ENCODE results near the gene PMEPA1. TPM values are rescaled to one million over a fixed set of nuclear protein-coding genes. Genes with fewer than 3 reads are reported as not detected.

The PMEPA1 gene
- total RNA-seq, 1 donor from 2014 or later: 61.3 TPM

GRCh38 chr20:57655809-57656155 is 54.0 kb downstream of the PMEPA1 start:
- H3K4me1 Mint-ChIP-seq (ENCODE audit: unreplicated experiment): peaks cover 15% of the 10 kb centered on the region
- H3K4me3 Mint-ChIP-seq (ENCODE audit: unreplicated experiment): no peak overlapping the region
- TF ChIP-seq CTCF (IDR thresholded peaks at IDR 0.05; ENCODE audit: unreplicated experiment): no peak
- peak; percentile 1 for DNase-seq (ENCODE audit: low spot score)
- peaks cover 45% of the 10 kb centered on the region for H3K36me3 Mint-ChIP-seq (ENCODE audit: low read depth, unreplicated experiment)
- peaks cover 16% of the 10 kb centered on the region for H3K27me3 Mint-ChIP-seq (ENCODE audit: unreplicated experiment)
- peak overlapping the region; percentile 61 for H3K27ac Mint-ChIP-seq (ENCODE audit: unreplicated experiment)
- no peaks in the 10 kb centered on the region for H3K9me3 Mint-ChIP-seq (ENCODE audit: unreplicated experiment)

GRCh38 chr20:57654998-57655808 is 54.6 kb downstream of the PMEPA1 start:
- peak; percentile 5 for DNase-seq (ENCODE audit: low spot score)
- no peak overlapping the region for H3K4me3 Mint-ChIP-seq (ENCODE audit: unreplicated experiment)
- peaks cover 43% of the 10 kb centered on the region for H3K36me3 Mint-ChIP-seq (ENCODE audit: low read depth, unreplicated experiment)
- H3K4me1 Mint-ChIP-seq (ENCODE audit: unreplicated experiment): peaks cover 10% of the 10 kb centered on the region
- peaks cover 14% of the 10 kb centered on the region for H3K27me3 Mint-ChIP-seq (ENCODE audit: unreplicated experiment)
- no peaks in the 10 kb centered on the region for H3K9me3 Mint-ChIP-seq (ENCODE audit: unreplicated experiment)
- H3K27ac Mint-ChIP-seq (ENCODE audit: unreplicated experiment): no peak overlapping the region
- no peak for TF ChIP-seq CTCF (IDR thresholded peaks at IDR 0.05; ENCODE audit: unreplicated experiment)

GRCh38 chr20:57654363-57654997 is 55.3 kb downstream of the PMEPA1 start:
- TF ChIP-seq CTCF (IDR thresholded peaks at IDR 0.05; ENCODE audit: unreplicated experiment): peak; percentile 86
- no peak overlapping the region for H3K27ac Mint-ChIP-seq (ENCODE audit: unreplicated experiment)

GRCh38 chr20:57653910-57654309 is 55.9 kb downstream of the PMEPA1 start:
- H3K27me3 Mint-ChIP-seq (ENCODE audit: unreplicated experiment): peaks cover 11% of the 10 kb centered on the region
- peaks cover 5% of the 10 kb centered on the region for H3K4me1 Mint-ChIP-seq (ENCODE audit: unreplicated experiment)
- peaks cover 37% of the 10 kb centered on the region for H3K36me3 Mint-ChIP-seq (ENCODE audit: low read depth, unreplicated experiment)
- H3K27ac Mint-ChIP-seq (ENCODE audit: unreplicated experiment): no peak overlapping the region
- peak; percentile 1 for DNase-seq (ENCODE audit: low spot score)
- no peaks in the 10 kb centered on the region for H3K9me3 Mint-ChIP-seq (ENCODE audit: unreplicated experiment)
- H3K4me3 Mint-ChIP-seq (ENCODE audit: unreplicated experiment): no peak overlapping the region
- TF ChIP-seq CTCF (IDR thresholded peaks at IDR 0.05; ENCODE audit: unreplicated experiment): no peak

More at GRCh38 chr20:57654363-57654997, 55.3 kb downstream of the PMEPA1 start:
- DNase-seq (ENCODE audit: low spot score): peak; percentile 62
- Mint-ChIP-seq H3K4me3 (ENCODE audit: unreplicated experiment) (no peak overlapping the region), H3K36me3 (ENCODE audit: low read depth, unreplicated experiment) (peaks cover 43% of the 10 kb centered on the region), H3K27me3 (ENCODE audit: unreplicated experiment) (peaks cover 16% of the 10 kb centered on the region), H3K4me1 (ENCODE audit: unreplicated experiment) (peaks cover 5% of the 10 kb centered on the region), H3K9me3 (ENCODE audit: unreplicated experiment) (no peaks in the 10 kb centered on the region)

- TF ChIP-seq CTCF (IDR thresholded peaks at IDR 0.05; ENCODE audit: unreplicated experiment): no peak
- Mint-ChIP-seq H3K4me3 (ENCODE audit: unreplicated experiment) (no peak overlapping the region), H3K36me3 (ENCODE audit: low read depth, unreplicated experiment) (peaks cover 38% of the 10 kb centered on the region), H3K27me3 (ENCODE audit: unreplicated experiment) (peaks cover 11% of the 10 kb centered on the region), H3K27ac (ENCODE audit: unreplicated experiment) (no peak overlapping the region), H3K9me3 (ENCODE audit: unreplicated experiment) (no peaks in the 10 kb centered on the region), H3K4me1 (ENCODE audit: unreplicated experiment) (peaks cover 5% of the 10 kb centered on the region)
- peak; percentile 2 for DNase-seq (ENCODE audit: low spot score)
Observed at GRCh38 chr20:57653546-57653900, 56.3 kb downstream of the PMEPA1 start.
